ENCODE results near the gene ATXN1.
"Not testable (repeated sequence)": the region's sequence is repeated elsewhere in the genome, so short reads cannot be mapped to it uniquely, and the experiment has no call there.

Gene ATXN1

DNA sequence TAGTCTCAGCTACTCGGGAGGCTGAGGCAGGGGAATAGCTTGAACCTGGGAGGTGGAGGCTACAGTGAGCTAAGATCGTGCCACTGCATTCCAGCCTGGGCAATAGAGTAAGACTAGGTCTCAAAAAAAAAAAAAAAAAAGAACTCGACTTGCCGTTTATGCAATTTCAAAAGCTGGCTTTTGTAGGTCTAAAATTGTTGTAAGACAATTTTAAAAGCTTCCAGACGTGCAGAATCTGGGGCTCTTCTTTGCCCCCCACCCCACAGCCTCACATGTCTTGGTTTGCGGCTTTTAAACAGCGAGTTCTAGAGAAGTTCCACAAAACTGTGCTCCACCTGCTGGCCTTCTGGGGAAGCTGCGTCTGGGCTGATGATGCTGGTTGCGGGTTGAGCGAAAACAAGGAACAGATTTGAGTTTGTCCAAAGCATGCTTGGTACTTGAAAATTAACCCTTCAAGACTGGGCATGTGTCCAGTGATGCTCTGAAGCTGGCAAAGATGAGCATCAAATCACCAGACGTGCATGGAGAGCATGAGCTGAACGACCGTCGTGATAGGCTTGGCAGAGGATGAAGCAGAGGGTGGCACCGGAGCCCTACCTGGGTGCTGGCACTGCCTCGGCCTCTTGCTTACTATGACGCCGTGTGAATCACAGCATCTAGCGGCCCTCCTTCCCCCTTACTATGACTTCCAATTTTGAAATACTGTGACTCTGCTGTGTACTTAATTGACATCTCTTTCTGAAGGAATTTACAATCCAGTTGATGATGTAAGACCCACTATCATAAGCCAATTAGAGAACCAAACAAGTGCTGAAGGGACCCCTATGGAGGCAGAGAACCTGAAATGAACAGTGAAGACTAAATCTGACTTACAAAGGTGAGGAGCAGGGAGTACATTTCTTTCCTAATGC is 351.5 kb downstream of the ATXN1 start:
- in situ Hi-C loops (cut with MboI; ENCODE audit: low pct_unique_long_range_greater_than_20kb, low sequenced_read_pairs), result no loop called here
- DNase-seq, result peak; percentile 74

DNA sequence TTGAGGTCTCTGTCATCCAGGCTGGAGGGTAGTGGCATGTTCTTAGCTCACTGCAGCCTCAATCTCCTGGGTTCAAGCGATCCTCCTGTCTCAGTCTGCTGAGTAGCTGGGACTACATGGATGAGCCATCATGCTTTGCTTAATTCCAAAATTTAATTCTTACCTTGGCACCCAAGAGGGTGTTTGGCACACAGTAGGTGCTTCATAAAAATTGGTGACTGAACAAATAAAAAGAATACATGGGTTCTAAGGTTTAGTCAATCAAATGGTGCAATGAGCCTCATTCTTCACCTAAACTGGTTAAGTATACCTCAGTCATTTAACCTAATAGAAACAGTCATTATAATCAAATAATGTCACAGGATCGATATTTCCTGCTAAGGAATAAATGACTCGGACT is 352.5 kb downstream of the ATXN1 start:
- no peak for DNase-seq
- in situ Hi-C loops (cut with MboI; ENCODE audit: low pct_unique_long_range_greater_than_20kb, low sequenced_read_pairs), result no loop called here

DNA sequence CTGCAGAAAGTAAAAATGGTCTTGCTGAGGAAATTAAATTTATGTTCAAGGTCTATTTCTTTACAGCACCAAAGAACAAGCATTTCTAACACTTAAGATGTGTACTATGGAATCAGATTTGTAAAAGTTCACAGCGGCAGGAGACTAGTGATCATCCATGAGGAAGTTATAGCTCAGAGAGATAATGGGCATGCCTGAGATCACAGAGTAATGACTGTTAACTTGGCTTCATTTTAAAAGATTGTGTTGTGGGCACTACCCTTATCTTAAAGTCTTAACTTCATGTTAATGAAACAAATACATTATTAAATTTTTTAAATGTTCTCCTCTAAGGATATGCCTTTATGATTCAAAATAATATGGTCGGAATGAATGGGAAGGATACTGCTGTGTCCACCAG is 354.3 kb downstream of the ATXN1 start:
- in situ Hi-C loops (cut with MboI; ENCODE audit: low pct_unique_long_range_greater_than_20kb, low sequenced_read_pairs), result no loop called here
- DNase-seq, result no peak

DNA sequence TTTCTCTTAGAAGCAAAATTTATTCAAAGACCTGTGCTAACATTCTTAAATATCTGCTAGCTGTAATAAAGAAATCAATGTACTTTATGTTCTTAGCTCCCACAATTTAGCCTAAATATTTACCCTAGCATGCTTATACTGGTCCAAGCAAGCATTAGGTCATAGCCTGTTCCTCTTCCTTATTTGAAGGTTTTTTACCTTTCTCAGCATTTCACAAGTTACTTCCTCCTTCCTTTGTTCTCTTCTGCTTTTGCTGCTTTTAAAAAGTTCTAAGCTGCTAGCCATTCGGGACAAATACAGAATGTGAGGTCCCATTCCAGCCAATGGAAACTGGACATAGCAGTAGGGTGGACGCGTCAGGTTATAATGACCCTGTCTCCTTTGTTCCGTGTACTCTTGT is 354.7 kb downstream of the ATXN1 start:
- DNase-seq, result peak; percentile 58
- in situ Hi-C loops (cut with MboI; ENCODE audit: low pct_unique_long_range_greater_than_20kb, low sequenced_read_pairs), result not testable (repeated sequence)

DNA sequence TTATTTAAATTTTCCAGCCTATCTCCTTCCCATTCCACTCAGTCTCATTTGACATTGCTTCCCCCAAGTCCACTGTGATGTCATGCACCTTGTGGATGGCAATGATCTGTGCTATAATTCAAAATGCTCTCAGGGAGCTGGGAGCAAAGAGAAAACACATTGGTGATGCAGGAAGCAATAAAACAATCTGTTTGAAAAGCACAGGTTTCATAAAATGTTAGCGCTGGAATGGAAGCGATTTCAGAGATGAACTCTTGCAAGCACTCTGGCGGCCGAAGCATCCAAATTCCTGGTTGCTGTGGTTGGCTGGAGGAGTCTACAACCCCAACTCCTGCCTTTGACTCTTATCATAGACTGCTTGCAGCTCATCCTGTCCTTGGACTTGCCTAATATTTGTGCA is 355.9 kb downstream of the ATXN1 start:
- no peak for DNase-seq
- in situ Hi-C loops (cut with MboI; ENCODE audit: low pct_unique_long_range_greater_than_20kb, low sequenced_read_pairs), result no loop called here

GRCh38 chr6:16404456-16404855 is 356.8 kb downstream of the ATXN1 start:
- DNase-seq, result no peak
- in situ Hi-C loops (cut with MboI; ENCODE audit: low pct_unique_long_range_greater_than_20kb, low sequenced_read_pairs), result no loop called here

DNA sequence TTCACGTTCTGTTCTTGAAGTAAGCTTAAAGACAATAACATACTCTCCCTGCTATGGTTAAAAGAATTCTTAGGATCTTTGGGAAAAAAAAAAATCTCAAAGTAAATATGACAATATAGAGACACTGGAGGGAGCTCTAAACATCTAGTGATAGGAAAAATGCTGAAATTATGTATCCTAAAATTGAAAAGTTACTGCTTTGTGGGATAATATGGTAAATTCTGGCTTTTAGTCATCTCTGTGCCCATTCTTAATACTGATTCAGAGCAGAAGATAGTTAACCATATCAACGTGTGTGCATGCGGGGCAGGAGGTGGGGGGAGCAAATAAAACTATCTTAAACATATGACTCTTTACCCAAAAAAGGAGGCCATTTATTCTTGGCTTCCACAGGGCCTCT is 357.4 kb downstream of the ATXN1 start:
- in situ Hi-C loops (cut with MboI; ENCODE audit: low pct_unique_long_range_greater_than_20kb, low sequenced_read_pairs), result no loop called here
- no peak for DNase-seq

GRCh38 chr6:16402581-16402900 is 358.7 kb downstream of the ATXN1 start:
- in situ Hi-C loops (cut with MboI; ENCODE audit: low pct_unique_long_range_greater_than_20kb, low sequenced_read_pairs), result no loop called here
- no peak for DNase-seq

GRCh38 chr6:16400248-16400760 is 361.0 kb downstream of the ATXN1 start:
- in situ Hi-C loops (cut with MboI; ENCODE audit: low pct_unique_long_range_greater_than_20kb, low sequenced_read_pairs), result no loop called here
- no peak for DNase-seq

- in situ Hi-C loops (cut with MboI; ENCODE audit: low pct_unique_long_range_greater_than_20kb, low sequenced_read_pairs), result no loop called here
- no peak for DNase-seq
These were observed 361.6 kb downstream of the ATXN1 start for GRCh38 chr6:16399695-16400094.

GRCh38 chr6:16399158-16399557 is 362.1 kb downstream of the ATXN1 start:
- DNase-seq, result no peak
- in situ Hi-C loops (cut with MboI; ENCODE audit: low pct_unique_long_range_greater_than_20kb, low sequenced_read_pairs), result no loop called here

DNA sequence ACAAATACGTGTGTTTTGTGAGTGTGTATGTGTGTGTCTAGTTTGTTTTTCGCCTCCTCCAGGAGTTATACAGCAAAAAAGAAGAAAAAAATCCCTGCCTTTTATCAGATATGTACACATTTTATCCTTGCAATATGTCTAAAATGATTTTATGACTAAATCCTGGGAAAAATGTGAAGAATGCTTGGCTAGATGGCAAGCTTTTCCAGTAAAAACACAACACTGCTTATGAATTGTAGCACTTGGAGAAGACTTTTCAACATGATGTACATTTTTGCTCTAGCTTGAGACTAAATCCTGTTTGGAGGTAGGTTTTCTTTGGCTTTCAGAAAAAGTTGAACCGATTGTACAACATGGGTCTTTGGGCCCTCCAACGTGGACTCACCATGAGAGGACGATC is 362.7 kb downstream of the ATXN1 start:
- DNase-seq, result no peak
- in situ Hi-C loops (cut with MboI; ENCODE audit: low pct_unique_long_range_greater_than_20kb, low sequenced_read_pairs), result no loop called here

- no peak for DNase-seq
- in situ Hi-C loops (cut with MboI; ENCODE audit: low pct_unique_long_range_greater_than_20kb, low sequenced_read_pairs), result no loop called here
These were observed 363.6 kb downstream of the ATXN1 start for GRCh38 chr6:16397623-16398022.

DNA sequence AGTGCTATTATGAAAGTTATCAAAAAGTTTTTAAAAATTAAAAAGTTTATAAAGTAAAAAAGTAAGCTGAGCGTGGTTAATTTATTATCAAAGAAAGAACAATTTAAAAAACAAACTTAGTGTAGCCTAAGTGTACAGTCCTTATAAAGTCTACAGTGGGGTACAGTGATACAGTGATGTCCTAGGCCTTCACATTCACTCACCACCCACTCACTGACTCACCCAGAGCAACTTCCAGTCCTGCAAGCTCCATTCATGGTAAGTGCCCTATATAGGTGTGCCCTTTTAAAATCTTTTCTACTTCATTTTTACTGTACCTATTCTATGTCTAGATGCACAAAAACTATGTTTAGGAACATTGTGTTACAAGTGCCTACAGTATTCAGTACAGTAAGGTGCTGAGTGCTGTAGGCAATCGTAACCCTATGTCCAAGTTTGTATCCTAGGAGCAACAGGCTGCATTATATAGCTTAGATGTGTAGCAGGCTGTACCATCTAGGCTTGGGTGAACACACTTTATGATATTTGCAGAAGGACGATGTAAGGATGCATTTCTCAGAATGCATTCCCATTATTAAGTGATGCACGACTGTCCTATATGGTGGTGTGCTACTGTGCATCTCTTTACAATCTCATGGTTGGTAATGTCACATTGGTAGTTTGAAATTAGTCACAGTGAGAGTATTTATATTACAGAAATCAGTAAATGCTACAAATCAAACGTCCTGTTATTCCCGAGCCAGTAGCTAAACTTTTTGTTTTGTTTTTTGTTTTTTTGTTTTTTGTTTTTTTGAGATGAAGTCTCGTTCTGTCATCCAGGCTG is 364.6 kb downstream of the ATXN1 start:
- in situ Hi-C loops (cut with MboI; ENCODE audit: low pct_unique_long_range_greater_than_20kb, low sequenced_read_pairs), result no loop called here
- DNase-seq, result no peak

DNA sequence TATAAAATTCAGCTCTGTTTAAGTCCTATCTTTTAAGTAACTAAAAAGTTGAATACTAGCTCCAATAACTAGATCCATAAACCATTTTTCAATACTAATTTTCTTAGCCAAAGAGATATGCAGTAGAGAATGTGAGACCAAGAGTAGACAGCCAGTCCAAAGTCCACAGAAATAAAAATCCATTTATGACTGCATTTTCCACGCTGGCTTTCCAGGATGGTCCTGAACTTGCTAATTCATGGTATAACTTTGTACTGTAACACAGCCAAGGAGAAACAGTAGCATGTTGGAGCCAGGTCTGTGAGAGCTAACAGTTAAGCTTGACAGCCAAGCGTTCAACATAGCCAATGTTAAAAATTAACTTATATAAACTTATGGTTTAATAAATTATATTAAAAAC is 366.6 kb downstream of the ATXN1 start:
- in situ Hi-C loops (cut with MboI; ENCODE audit: low pct_unique_long_range_greater_than_20kb, low sequenced_read_pairs), result no loop called here
- no peak for DNase-seq

- in situ Hi-C loops (cut with MboI; ENCODE audit: low pct_unique_long_range_greater_than_20kb, low sequenced_read_pairs), result no loop called here
- DNase-seq, result no peak
These were observed 367.9 kb downstream of the ATXN1 start for GRCh38 chr6:16393326-16393725.

- no peak for DNase-seq
- in situ Hi-C loops (cut with MboI; ENCODE audit: low pct_unique_long_range_greater_than_20kb, low sequenced_read_pairs), result no loop called here
These were observed 369.2 kb downstream of the ATXN1 start for GRCh38 chr6:16392010-16392409.

- in situ Hi-C loops (cut with MboI; ENCODE audit: low pct_unique_long_range_greater_than_20kb, low sequenced_read_pairs), result no loop called here
These were observed 369.8 kb downstream of the ATXN1 start for GRCh38 chr6:16391451-16391912.

DNA sequence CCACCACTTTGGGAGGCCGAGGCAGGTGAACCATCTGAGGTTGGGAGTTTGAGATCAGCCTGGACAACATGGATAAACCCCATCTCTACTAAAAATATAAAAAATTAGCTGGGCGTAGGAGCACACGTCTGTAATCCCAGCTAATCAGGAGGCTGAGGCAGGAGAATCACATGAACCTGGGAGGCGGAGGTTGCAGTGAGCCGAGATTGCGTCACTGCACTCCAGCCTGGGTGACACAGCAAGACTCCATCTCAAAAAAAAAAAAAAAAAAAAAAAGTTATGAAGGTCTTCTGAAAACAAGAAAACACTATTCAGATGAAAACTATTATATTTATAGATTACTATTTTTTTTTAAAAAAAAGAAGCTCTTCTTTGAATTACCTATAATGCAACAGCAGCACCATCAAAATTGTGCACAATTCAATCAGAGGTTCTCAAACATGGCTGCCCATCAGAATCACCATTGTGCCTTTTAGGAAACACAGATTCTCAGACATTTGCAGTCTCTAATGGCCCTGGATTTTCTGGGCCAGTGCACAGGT is 370.3 kb downstream of the ATXN1 start:
- DNase-seq; in situ Hi-C loops (cut with MboI; ENCODE audit: low pct_unique_long_range_greater_than_20kb, low sequenced_read_pairs): not testable (repeated sequence)

More at GRCh38 chr6:16391451-16391912, 369.8 kb downstream of the ATXN1 start:
- DNase-seq, result no peak

- in situ Hi-C loops (cut with MboI; ENCODE audit: low pct_unique_long_range_greater_than_20kb, low sequenced_read_pairs), result no loop called here
- no peak for DNase-seq
These were observed 371.6 kb downstream of the ATXN1 start for GRCh38 chr6:16389642-16390041.
